ENCODE results near the gene NKIRAS2. TPM values are rescaled to one million over a fixed set of nuclear protein-coding genes. Genes with fewer than 3 reads are reported as not detected.
A peak's percentile ranks its signal among the peaks of the same experiment; 100 is the strongest.
"Not testable (repeated sequence)": the region's sequence is repeated elsewhere in the genome, so short reads cannot be mapped to it uniquely, and the experiment has no call there.

NKIRAS2 gene
- total and polyA plus RNA-seq, 8 donors: 6.5 to 14.7 (median 11.6) TPM

DNA sequence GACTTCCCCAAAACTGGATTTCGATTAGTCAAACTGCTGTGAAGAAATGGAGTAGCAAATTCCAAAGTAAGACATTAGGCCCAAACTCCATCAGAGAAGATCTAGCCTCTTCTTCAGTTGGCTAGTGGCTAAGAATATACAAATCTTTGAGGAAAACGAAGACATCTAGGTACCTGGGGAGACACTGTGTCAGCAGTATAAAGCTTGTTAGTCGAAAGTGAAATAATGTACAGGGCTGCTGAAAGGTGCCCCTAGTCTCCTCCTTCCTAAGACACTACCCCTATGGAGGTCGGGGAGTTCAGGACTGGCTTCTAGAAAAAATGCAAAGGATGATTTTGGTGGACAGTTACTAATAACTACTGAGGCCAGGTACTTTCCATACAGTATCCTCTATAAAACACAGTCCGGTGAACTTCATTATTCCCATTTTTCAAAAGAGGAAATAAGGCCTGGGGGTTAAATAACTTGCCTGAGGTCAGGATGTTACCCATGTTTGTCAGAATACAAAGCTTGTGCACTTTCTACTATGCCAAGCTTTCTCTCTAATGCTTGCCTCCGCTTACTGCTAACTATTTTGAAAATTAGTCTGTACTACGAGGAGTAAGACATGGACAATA lies 17.6 kb upstream of the NKIRAS2 start:
- peaks cover 7 to 17% (median 8%) of the 10 kb centered on the region in 3 donors for H3K36me3 ChIP-seq
- ATAC-seq: no peak
- WGBS, 2 donors: 85 to 91% methylated on average over 7 of the region's 7 CpGs
- no peak overlapping the region for H3K4me3 ChIP-seq
- H3K9me3 ChIP-seq: no peaks in the 10 kb centered on the region
- H3K27ac ChIP-seq: no peak overlapping the region
- peaks cover 0 to 11% (median 0%) of the 10 kb centered on the region in 3 donors for H3K4me1 ChIP-seq
- no peaks in the 10 kb centered on the region for H3K27me3 ChIP-seq
- no peak for FAIRE-seq
- DNase-seq: no peak
- intact Hi-C loops (cut with DNase I): no loop called here
- TF ChIP-seq, protein P1, sequence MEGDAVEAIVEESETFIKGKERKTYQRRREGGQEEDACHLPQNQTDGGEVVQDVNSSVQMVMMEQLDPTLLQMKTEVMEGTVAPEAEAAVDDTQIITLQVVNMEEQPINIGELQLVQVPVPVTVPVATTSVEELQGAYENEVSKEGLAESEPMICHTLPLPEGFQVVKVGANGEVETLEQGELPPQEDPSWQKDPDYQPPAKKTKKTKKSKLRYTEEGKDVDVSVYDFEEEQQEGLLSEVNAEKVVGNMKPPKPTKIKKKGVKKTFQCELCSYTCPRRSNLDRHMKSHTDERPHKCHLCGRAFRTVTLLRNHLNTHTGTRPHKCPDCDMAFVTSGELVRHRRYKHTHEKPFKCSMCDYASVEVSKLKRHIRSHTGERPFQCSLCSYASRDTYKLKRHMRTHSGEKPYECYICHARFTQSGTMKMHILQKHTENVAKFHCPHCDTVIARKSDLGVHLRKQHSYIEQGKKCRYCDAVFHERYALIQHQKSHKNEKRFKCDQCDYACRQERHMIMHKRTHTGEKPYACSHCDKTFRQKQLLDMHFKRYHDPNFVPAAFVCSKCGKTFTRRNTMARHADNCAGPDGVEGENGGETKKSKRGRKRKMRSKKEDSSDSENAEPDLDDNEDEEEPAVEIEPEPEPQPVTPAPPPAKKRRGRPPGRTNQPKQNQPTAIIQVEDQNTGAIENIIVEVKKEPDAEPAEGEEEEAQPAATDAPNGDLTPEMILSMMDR (IDR thresholded peaks at IDR 0.05): no peak

- Histone ChIP-seq H3K36me3 (peaks cover 2 to 12% (median 6%) of the 10 kb centered on the region in 3 donors), H3K27ac (peak overlapping the region in 1 of 4 donors; percentile 7), H3K9me3 (no peaks in the 10 kb centered on the region), H3K4me3 (no peak overlapping the region), H3K27me3 (no peaks in the 10 kb centered on the region), H3K4me1 (peaks cover 0 to 11% (median 0%) of the 10 kb centered on the region in 3 donors)
- intact Hi-C loops (cut with DNase I): no loop called here
- ATAC-seq (peak in 3 of 4 donors; percentile 27 to 56 (median 50)), DNase-seq (no peak), FAIRE-seq (no peak)
- WGBS, 2 donors: 41 to 46% methylated on average over 3 of the region's 3 CpGs
- TF ChIP-seq, protein P1 (IDR thresholded peaks at IDR 0.05): no peak
These were observed 17.0 kb upstream of the NKIRAS2 start for GRCh38 chr17:42002792-42003301.

DNA sequence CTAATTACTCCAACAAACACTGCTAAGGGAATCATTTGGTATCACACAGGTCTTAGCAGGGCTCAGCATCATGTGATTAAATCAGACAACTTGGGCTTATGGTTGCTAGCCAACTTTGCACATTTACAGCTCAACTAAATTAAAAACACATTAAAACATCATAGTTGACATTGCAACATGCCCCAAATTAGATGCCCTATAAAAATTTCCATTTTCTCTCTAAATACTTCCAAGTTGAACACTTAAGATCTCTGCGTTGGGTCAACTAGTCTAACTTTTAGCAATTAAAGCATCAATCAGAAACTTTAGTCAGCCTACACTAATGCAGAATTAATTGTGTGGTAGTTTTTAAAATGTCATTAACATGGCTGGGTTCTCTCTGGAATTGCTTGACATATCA lies 14.7 kb upstream of the NKIRAS2 start:
- intact Hi-C loops (cut with DNase I): no loop called here
- no peaks in the 10 kb centered on the region for H3K27me3 ChIP-seq
- peaks cover 0 to 11% (median 0%) of the 10 kb centered on the region in 3 donors for H3K4me1 ChIP-seq
- FAIRE-seq (no peak), DNase-seq (no peak), ATAC-seq (no peak)
- H3K4me3 ChIP-seq: no peak overlapping the region
- H3K9me3 ChIP-seq: no peaks in the 10 kb centered on the region
- TF ChIP-seq, protein P1 (IDR thresholded peaks at IDR 0.05): no peak
- no peaks in the 10 kb centered on the region for H3K36me3 ChIP-seq
- 79 to 85% methylated on average over 1 of the region's 1 CpG for WGBS, 2 donors
- no peak overlapping the region for H3K27ac ChIP-seq

- Histone ChIP-seq H3K36me3 (no peaks in the 10 kb centered on the region), H3K4me1 (no peaks in the 10 kb centered on the region), H3K27ac (no peak overlapping the region)
These were observed 10.7 kb upstream of the NKIRAS2 start for GRCh38 chr17:42009170-42009569.

GRCh38 chr17:42010266-42010680 lies 9.6 kb upstream of the NKIRAS2 start:
- H3K9me3 ChIP-seq; DNase-seq; FAIRE-seq; H3K27ac ChIP-seq; intact Hi-C loops (cut with DNase I); H3K36me3 ChIP-seq; H3K4me3 ChIP-seq; H3K4me1 ChIP-seq; H3K27me3 ChIP-seq: not testable (repeated sequence)
- WGBS, 2 donors: 64 to 78% methylated on average over 9 of the region's 9 CpGs
- ATAC-seq: peak in 2 of 4 donors; percentile 9 to 36

More at GRCh38 chr17:42009170-42009569, 10.7 kb upstream of the NKIRAS2 start:
- FAIRE-seq: no peak
- WGBS, 2 donors: 73 to 75% methylated on average over 4 of the region's 4 CpGs
- intact Hi-C loops (cut with DNase I): no loop called here
- peak in 3 of 4 donors; percentile 35 to 42 (median 41) for ATAC-seq
- DNase-seq: no peak
- H3K27me3 ChIP-seq: no peaks in the 10 kb centered on the region
- H3K9me3 ChIP-seq: no peaks in the 10 kb centered on the region
- TF ChIP-seq, protein P1 (IDR thresholded peaks at IDR 0.05): no peak
- no peak overlapping the region for H3K4me3 ChIP-seq
